Neuronal stem cell (in vitro differentiated cells): Measurements from ENCODE around the gene KSR2.
"Not testable (repeated sequence)": the region's sequence is repeated elsewhere in the genome, so short reads cannot be mapped to it uniquely, and the experiment has no call there.

Experiments
- DNase-seq: peaks from one replicate; pipeline ENCODE4 v3.0.0-alpha.2; 2013; ENCODE audit warnings: low spot score
- H2AFZ ChIP-seq: one replicate; pipeline ENCODE4 v1.6.1; 2013; ENCODE audit warnings: mild to moderate bottlenecking, low read length, inconsistent platforms
- H2AK5ac ChIP-seq: 2 replicates; pipeline ENCODE4 v1.6.1; 2013; ENCODE audit warnings: low read depth, mild to moderate bottlenecking, inconsistent platforms, low read length, moderate library complexity, mixed read lengths
- H2BK120ac ChIP-seq: 2 replicates; pipeline ENCODE4 v1.6.1; 2013; ENCODE audit warnings: low read depth, mild to moderate bottlenecking, inconsistent platforms, low read length, moderate library complexity, mixed read lengths
- H2BK12ac ChIP-seq: one replicate; pipeline ENCODE4 v1.6.1; 2013; ENCODE audit warnings: low read length, inconsistent platforms
- H2BK15ac ChIP-seq: 2 replicates; pipeline ENCODE4 v1.6.1; 2013; ENCODE audit warnings: mild to moderate bottlenecking, low read length, inconsistent platforms, mixed read lengths
- H2BK5ac ChIP-seq: one replicate; pipeline ENCODE4 v1.6.1; 2013; ENCODE audit warnings: inconsistent platforms, mild to moderate bottlenecking, low read length, moderate library complexity
- H3K14ac ChIP-seq: one replicate; pipeline ENCODE4 v1.6.1; 2013; ENCODE audit warnings: low read length, inconsistent platforms
- H3K18ac ChIP-seq: 2 replicates; pipeline ENCODE4 v1.6.1; 2013; ENCODE audit warnings: low read length, inconsistent platforms
- H3K23ac ChIP-seq: 2 replicates; pipeline ENCODE4 v1.6.1; 2013; ENCODE audit warnings: low read depth, mild to moderate bottlenecking, mixed read lengths, low read length, inconsistent platforms; ENCODE audit not compliant: poor library complexity
- H3K27ac ChIP-seq: replicated peaks from 3 replicates; pipeline ENCODE4 v1.5.1; 2013; ENCODE audit warnings: low read length, inconsistent platforms
- H3K27me3 ChIP-seq, 3 experiments: 2 replicates each; pipeline ENCODE4 v1.6.1; 2013; ENCODE audit warnings: low read length in 3 of 3, mild to moderate bottlenecking in 2 of 3, inconsistent platforms in 1 of 3, low read depth in 1 of 3, mixed read lengths in 1 of 3, moderate library complexity in 1 of 3; ENCODE audit not compliant: control insufficient read depth in 3 of 3, insufficient read depth in 3 of 3
- H3K36me3 ChIP-seq, 2 donors: replicated peaks in 1 of 2; 2 replicates each; pipeline ENCODE4 v1.6.1; 2013; ENCODE audit warnings: low read length in 2 of 2; ENCODE audit not compliant: control insufficient read depth in 2 of 2, insufficient read depth in 2 of 2
- H3K4ac ChIP-seq: 2 replicates; pipeline ENCODE4 v1.6.1; 2013; ENCODE audit warnings: inconsistent platforms, mild to moderate bottlenecking, low read length, moderate library complexity
- H3K4me1 ChIP-seq, 2 donors: 1 replicate in 1 of 2; 2 replicates in 1 of 2; pipeline ENCODE4 v1.6.1; 2013; ENCODE audit warnings: low read length in 2 of 2, low read depth in 1 of 2; ENCODE audit not compliant: control insufficient read depth in 2 of 2, insufficient read depth in 1 of 2
- H3K4me2 ChIP-seq: one replicate; pipeline ENCODE4 v1.6.1; 2013; ENCODE audit warnings: mild to moderate bottlenecking, low read length, inconsistent platforms; ENCODE audit not compliant: insufficient read depth, poor library complexity, severe bottlenecking
- H3K4me3 ChIP-seq, 2 donors: 2 replicates each; pipeline ENCODE4 v1.5.1; 2013; ENCODE audit warnings: low read length in 2 of 2, mild to moderate bottlenecking in 2 of 2, inconsistent platforms in 1 of 2, moderate library complexity in 1 of 2
- H3K79me1 ChIP-seq: one replicate; pipeline ENCODE4 v1.6.1; 2013; ENCODE audit warnings: low read depth, mild to moderate bottlenecking, inconsistent platforms, low read length, moderate library complexity
- H3K9ac ChIP-seq: one replicate; pipeline ENCODE4 v1.6.1; 2013; ENCODE audit warnings: mild to moderate bottlenecking, low read depth, low read length, inconsistent platforms; ENCODE audit not compliant: poor library complexity
- H3K9me3 ChIP-seq, 2 donors: replicated peaks in 1 of 2; 2 replicates each; pipeline versions ENCODE3 to v1.6.1; 2013; ENCODE audit warnings: low read length in 2 of 2, mild to moderate bottlenecking in 2 of 2, inconsistent platforms in 1 of 2, low read depth in 1 of 2, mixed read lengths in 1 of 2, moderate library complexity in 1 of 2; ENCODE audit not compliant: control insufficient read depth in 2 of 2, insufficient read depth in 1 of 2
- H4K8ac ChIP-seq: one replicate; pipeline ENCODE4 v1.6.1; 2013; ENCODE audit warnings: low read depth, mild to moderate bottlenecking, inconsistent platforms, low read length, moderate library complexity
- H4K91ac ChIP-seq: one replicate; pipeline ENCODE4 v1.6.1; 2013; ENCODE audit warnings: low read length, low read depth, mild to moderate bottlenecking, inconsistent platforms; ENCODE audit not compliant: poor library complexity
- WGBS, 2 donors: extraction: QIAGEN DNeasy Blood & Tissue Kit; methylation state at CpG; one replicate each; pipeline ENCODE4 v1.1.7; 2013; ENCODE audit warnings: missing lambda C conversion rate in 2 of 2, mixed read lengths in 1 of 2; ENCODE audit not compliant: insufficient read length in 2 of 2, insufficient replicate concordance in 1 of 2; ENCODE audit errors: extremely low coverage in 2 of 2; 5-methylcytosine and 5-hydroxymethylcytosine counted together

Gene KSR2

DNA sequence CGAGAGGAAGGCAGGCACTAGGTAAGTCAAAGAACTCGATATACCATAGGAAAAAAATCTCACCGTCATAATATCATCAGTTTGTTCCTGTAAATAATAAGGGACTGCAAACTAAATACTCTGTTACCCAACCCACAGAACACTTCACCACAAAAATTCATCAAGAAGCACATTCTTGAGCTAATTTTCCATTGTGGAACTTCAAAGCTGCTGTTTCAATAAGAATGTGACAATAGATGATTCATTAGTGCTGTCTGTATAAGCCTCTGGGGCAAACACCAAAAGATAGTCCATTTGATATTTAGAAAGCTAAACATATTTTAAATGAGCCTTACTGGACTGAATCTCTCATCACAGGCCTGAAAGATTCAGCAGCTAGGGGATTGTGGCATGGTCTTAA lies 219.4 kb downstream of the KSR2 start:
- H2BK12ac ChIP-seq, result no peak overlapping the region
- WGBS, 2 donors, result no CpG with 5 or more reads among the region's 3 CpGs

DNA sequence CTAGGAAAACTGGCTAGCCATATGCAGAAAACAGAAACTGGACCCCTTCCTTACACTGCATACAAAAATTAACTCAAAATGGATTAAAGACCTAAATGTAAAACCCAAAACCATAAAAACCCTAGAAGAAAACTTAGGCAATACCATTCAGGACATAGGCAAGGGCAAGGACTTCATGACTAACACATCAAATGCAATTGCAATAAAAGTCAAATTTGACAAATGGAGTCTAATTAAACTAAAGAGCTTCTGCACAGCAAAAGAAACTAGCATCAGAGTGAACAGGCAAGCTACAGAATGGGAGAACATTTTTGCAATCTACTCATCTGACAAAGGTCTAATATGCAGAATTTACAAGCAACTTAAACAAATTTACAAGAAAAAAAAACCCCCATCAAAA lies 222.4 kb downstream of the KSR2 start:
- not testable (repeated sequence) for H4K8ac ChIP-seq, H3K27ac ChIP-seq, H3K18ac ChIP-seq, H3K9ac ChIP-seq, H4K91ac ChIP-seq, H3K79me1 ChIP-seq, H3K14ac ChIP-seq, H3K36me3 ChIP-seq, H2AFZ ChIP-seq, H3K4me3 ChIP-seq, H2BK5ac ChIP-seq, H3K4me2 ChIP-seq, H3K27me3 ChIP-seq, H3K23ac ChIP-seq, H3K4me1 ChIP-seq, H2AK5ac ChIP-seq, H3K9me3 ChIP-seq, H2BK120ac ChIP-seq, DNase-seq, H2BK15ac ChIP-seq, H2BK12ac ChIP-seq, H3K4ac ChIP-seq

More for the DNA sequence above, 219.4 kb downstream of the KSR2 start:
- no peak overlapping the region for H3K27ac ChIP-seq
- H3K18ac ChIP-seq, result no peak overlapping the region
- H4K8ac ChIP-seq, result no peak overlapping the region
- H3K9me3 ChIP-seq, result no peaks in the 10 kb centered on the region
- DNase-seq, result no peak
- no peak overlapping the region for H3K4me3 ChIP-seq
- H3K4me2 ChIP-seq, result no peak overlapping the region
- no peak overlapping the region for H2BK5ac ChIP-seq
- H3K4ac ChIP-seq, result no peak overlapping the region
- H3K27me3 ChIP-seq, result no peaks in the 10 kb centered on the region
- H3K9ac ChIP-seq, result no peak overlapping the region
- no peaks in the 10 kb centered on the region for H3K36me3 ChIP-seq
- no peak overlapping the region for H2BK120ac ChIP-seq
- H3K79me1 ChIP-seq, result no peaks in the 10 kb centered on the region
- no peak overlapping the region for H2AK5ac ChIP-seq
- no peak overlapping the region for H3K23ac ChIP-seq
- no peaks in the 10 kb centered on the region for H3K4me1 ChIP-seq
- H2AFZ ChIP-seq, result no peak overlapping the region
- H3K14ac ChIP-seq, result no peak overlapping the region
- H4K91ac ChIP-seq, result no peak overlapping the region
- H2BK15ac ChIP-seq, result no peak overlapping the region

GRCh38 chr12:117744418-117744817 lies 224.4 kb downstream of the KSR2 start:
- Histone ChIP-seq H3K4me1 (no peaks in the 10 kb centered on the region), H2BK120ac (no peak overlapping the region), H2BK15ac (no peak overlapping the region), H3K9ac (no peak overlapping the region), H2BK5ac (no peak overlapping the region), H4K8ac (no peak overlapping the region), H3K9me3 (peaks cover 0 to 2% of the 10 kb centered on the region in 2 donors), H3K4me2 (no peak overlapping the region), H3K18ac (no peak overlapping the region), H2AFZ (no peak overlapping the region), H3K27me3 (no peaks in the 10 kb centered on the region), H3K27ac (no peak overlapping the region), H2AK5ac (no peak overlapping the region), H3K4ac (no peak overlapping the region), H3K23ac (no peak overlapping the region), H2BK12ac (no peak overlapping the region), H3K36me3 (no peaks in the 10 kb centered on the region), H3K4me3 (no peak overlapping the region), H3K14ac (no peak overlapping the region), H3K79me1 (no peaks in the 10 kb centered on the region), H4K91ac (no peak overlapping the region)
- no CpG with 5 or more reads among the region's 1 CpG for WGBS, 2 donors
- no peak for DNase-seq

DNA sequence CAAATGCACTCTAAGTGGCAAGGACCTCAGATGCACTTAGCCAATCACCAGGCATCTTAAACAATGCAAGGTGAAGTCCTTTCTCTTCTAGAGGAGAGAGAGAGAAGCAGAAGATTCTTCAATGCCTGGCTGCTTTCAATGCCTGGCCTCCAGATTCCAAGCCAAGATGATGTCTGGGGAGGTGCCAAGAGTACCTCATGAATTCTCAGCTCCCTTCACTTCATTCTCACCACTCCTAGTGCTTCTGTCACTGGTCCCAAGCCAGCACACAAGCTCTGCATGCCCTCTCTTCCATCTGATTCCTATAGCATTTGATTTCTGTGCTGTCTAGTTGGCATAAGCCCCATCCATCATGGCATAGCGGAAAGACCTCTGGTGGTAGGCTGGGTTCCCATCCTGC lies 225.0 kb downstream of the KSR2 start:
- no peak overlapping the region for H2BK15ac ChIP-seq
- H2BK120ac ChIP-seq, result no peak overlapping the region
- no peak for DNase-seq
- H3K18ac ChIP-seq, result no peak overlapping the region
- no peak overlapping the region for H2BK5ac ChIP-seq
- no peak overlapping the region for H3K27ac ChIP-seq
- H3K4ac ChIP-seq, result no peak overlapping the region
- H3K9ac ChIP-seq, result no peak overlapping the region
- no peak overlapping the region for H2AK5ac ChIP-seq
- H3K4me1 ChIP-seq, result no peaks in the 10 kb centered on the region
- H3K36me3 ChIP-seq, result no peaks in the 10 kb centered on the region
- no peaks in the 10 kb centered on the region for H3K27me3 ChIP-seq
- no peak overlapping the region for H4K8ac ChIP-seq
- H4K91ac ChIP-seq, result no peak overlapping the region
- no CpG with 5 or more reads among the region's 1 CpG for whole genome bisulfite sequencing, 2 donors
- no peak overlapping the region for H3K23ac ChIP-seq
- no peak overlapping the region for H2BK12ac ChIP-seq
- H3K4me2 ChIP-seq, result no peak overlapping the region
- H3K14ac ChIP-seq, result no peak overlapping the region
- peaks cover 0 to 2% of the 10 kb centered on the region in 2 donors for H3K9me3 ChIP-seq
- no peak overlapping the region for H2AFZ ChIP-seq
- no peaks in the 10 kb centered on the region for H3K79me1 ChIP-seq
- no peak overlapping the region for H3K4me3 ChIP-seq
